Dendritic cell treated with granulocyte-macrophage colony-stimulating factor and Interleukin-4, amounts not matched to agents 40 ng/mL and 50 ng/mL, for 4 days (primary cell): Measurements from ENCODE around the gene AKAP17A.

Source experiments
- H3K27ac Mint-ChIP-seq: one replicate; pipeline ENCODE4 v1.8.0; 2022; ENCODE audit warnings: mild to moderate bottlenecking, mixed read lengths
- H3K27me3 Mint-ChIP-seq: one replicate; pipeline ENCODE4 v1.8.0; 2022; ENCODE audit warnings: mild to moderate bottlenecking, mixed read lengths
- H3K36me3 Mint-ChIP-seq: one replicate; pipeline ENCODE4 v1.8.0; 2022; ENCODE audit warnings: low read depth, mixed read lengths
- H3K4me1 Mint-ChIP-seq: one replicate; pipeline ENCODE4 v1.8.0; 2022; ENCODE audit warnings: low read depth, mixed read lengths
- H3K4me3 Mint-ChIP-seq: one replicate; pipeline ENCODE4 v1.8.0; 2022; ENCODE audit warnings: mild to moderate bottlenecking, moderate library complexity, mixed read lengths
- H3K9me3 Mint-ChIP-seq: one replicate; pipeline ENCODE4 v1.8.0; 2022; ENCODE audit warnings: mixed read lengths
- intact Hi-C: fragments of 100-400 bp; cut with micrococcal nuclease; formaldehyde crosslinking; loops from one replicate; pipeline ENCODE4 v1.15.0; 2022

The AKAP17A gene

GRCh38 chrX:1593286-1594271 lies 2.2 kb downstream of the AKAP17A start:
- intact Hi-C loops: no loop called here

GRCh38 chrX:1595711-1596060 lies 4.3 kb downstream of the AKAP17A start:
- Mint-ChIP-seq H3K4me1 (peaks cover 33% of the 10 kb centered on the region), H3K4me3 (no peak overlapping the region), H3K9me3 (no peaks in the 10 kb centered on the region), H3K27me3 (no peaks in the 10 kb centered on the region), H3K27ac (no peak overlapping the region), H3K36me3 (peaks cover 88% of the 10 kb centered on the region)
- intact Hi-C loops: no loop called here

More at GRCh38 chrX:1593286-1594271, 2.2 kb downstream of the AKAP17A start:
- peak overlapping the region; percentile 96 for H3K4me3 Mint-ChIP-seq
- no peaks in the 10 kb centered on the region for H3K9me3 Mint-ChIP-seq
- H3K27me3 Mint-ChIP-seq: no peaks in the 10 kb centered on the region
- peak overlapping the region; percentile 94 for H3K27ac Mint-ChIP-seq
- H3K4me1 Mint-ChIP-seq: peaks cover 33% of the 10 kb centered on the region
- H3K36me3 Mint-ChIP-seq: peaks cover 67% of the 10 kb centered on the region

- intact Hi-C loops: no loop called here
- Mint-ChIP-seq H3K27ac (no peak overlapping the region), H3K4me3 (no peak overlapping the region), H3K9me3 (no peaks in the 10 kb centered on the region), H3K36me3 (peaks cover 97% of the 10 kb centered on the region), H3K4me1 (peaks cover 33% of the 10 kb centered on the region), H3K27me3 (no peaks in the 10 kb centered on the region)
Measured at GRCh38 chrX:1596676-1597344, 5.4 kb downstream of the AKAP17A start.

- H3K4me1 Mint-ChIP-seq: peaks cover 33% of the 10 kb centered on the region
- no peaks in the 10 kb centered on the region for H3K9me3 Mint-ChIP-seq
- no peaks in the 10 kb centered on the region for H3K27me3 Mint-ChIP-seq
- intact Hi-C loops: no loop called here
- no peak overlapping the region for H3K27ac Mint-ChIP-seq
- peaks cover 97% of the 10 kb centered on the region for H3K36me3 Mint-ChIP-seq
- H3K4me3 Mint-ChIP-seq: no peak overlapping the region
Measured at GRCh38 chrX:1597345-1598020, 6.1 kb downstream of the AKAP17A start.

GRCh38 chrX:1598021-1598875 lies 6.8 kb downstream of the AKAP17A start:
- Mint-ChIP-seq H3K9me3 (no peaks in the 10 kb centered on the region), H3K4me3 (no peak overlapping the region), H3K4me1 (peaks cover 27% of the 10 kb centered on the region), H3K27me3 (no peaks in the 10 kb centered on the region), H3K36me3 (peaks cover 97% of the 10 kb centered on the region), H3K27ac (no peak overlapping the region)
- intact Hi-C loops: no loop called here

GRCh38 chrX:1598876-1599790 lies 7.7 kb downstream of the AKAP17A start:
- no peaks in the 10 kb centered on the region for H3K9me3 Mint-ChIP-seq
- H3K4me3 Mint-ChIP-seq: no peak overlapping the region
- no peak overlapping the region for H3K27ac Mint-ChIP-seq

GRCh38 chrX:1599791-1600405 lies 8.5 kb downstream of the AKAP17A start:
- Mint-ChIP-seq H3K36me3 (peaks cover 97% of the 10 kb centered on the region), H3K4me3 (no peak overlapping the region), H3K27me3 (no peaks in the 10 kb centered on the region), H3K9me3 (no peaks in the 10 kb centered on the region), H3K4me1 (peaks cover 18% of the 10 kb centered on the region), H3K27ac (no peak overlapping the region)
- intact Hi-C loops: no loop called here

More at GRCh38 chrX:1598876-1599790, 7.7 kb downstream of the AKAP17A start:
- H3K27me3 Mint-ChIP-seq: no peaks in the 10 kb centered on the region
- H3K36me3 Mint-ChIP-seq: peaks cover 97% of the 10 kb centered on the region
- H3K4me1 Mint-ChIP-seq: peaks cover 21% of the 10 kb centered on the region
- intact Hi-C loops: no loop called here

- intact Hi-C loops: no loop called here
- Mint-ChIP-seq H3K27me3 (no peaks in the 10 kb centered on the region), H3K4me3 (no peak overlapping the region), H3K9me3 (no peaks in the 10 kb centered on the region), H3K36me3 (peaks cover 97% of the 10 kb centered on the region), H3K4me1 (peaks cover 14% of the 10 kb centered on the region), H3K27ac (no peak overlapping the region)
Measured at GRCh38 chrX:1600406-1601050, 9.1 kb downstream of the AKAP17A start.

GRCh38 chrX:1601051-1601767 lies 9.8 kb downstream of the AKAP17A start:
- Mint-ChIP-seq H3K36me3 (peaks cover 93% of the 10 kb centered on the region), H3K9me3 (no peaks in the 10 kb centered on the region), H3K27ac (no peak overlapping the region), H3K4me3 (no peak overlapping the region), H3K27me3 (no peaks in the 10 kb centered on the region), H3K4me1 (peaks cover 14% of the 10 kb centered on the region)
- intact Hi-C loops: no loop called here

- no peak overlapping the region for H3K4me3 Mint-ChIP-seq
- intact Hi-C loops: no loop called here
- H3K4me1 Mint-ChIP-seq: peaks cover 14% of the 10 kb centered on the region
- peaks cover 91% of the 10 kb centered on the region for H3K36me3 Mint-ChIP-seq
- H3K9me3 Mint-ChIP-seq: no peaks in the 10 kb centered on the region
- H3K27ac Mint-ChIP-seq: no peak overlapping the region
- H3K27me3 Mint-ChIP-seq: no peaks in the 10 kb centered on the region
Measured at GRCh38 chrX:1601768-1602085, 10.3 kb downstream of the AKAP17A start.

GRCh38 chrX:1602299-1602698 lies 10.9 kb downstream of the AKAP17A start:
- peaks cover 85% of the 10 kb centered on the region for H3K36me3 Mint-ChIP-seq
- H3K27ac Mint-ChIP-seq: no peak overlapping the region
- H3K4me1 Mint-ChIP-seq: peaks cover 14% of the 10 kb centered on the region
- H3K4me3 Mint-ChIP-seq: no peak overlapping the region
- no peaks in the 10 kb centered on the region for H3K27me3 Mint-ChIP-seq
- intact Hi-C loops: no loop called here
- H3K9me3 Mint-ChIP-seq: no peaks in the 10 kb centered on the region
